GM12865 (cell line): ENCODE results near the gene TBC1D32.
"Not testable (repeated sequence)": the region's sequence is repeated elsewhere in the genome, so short reads cannot be mapped to it uniquely, and the experiment has no call there.

Source experiments
- DNase-seq: peaks from one replicate; pipeline ENCODE4 v3.0.0; 2010; ENCODE audit warnings: low read depth
- H3K4me3 ChIP-seq: 2 replicates; pipeline ENCODE4 v1.5.1; 2011; ENCODE audit warnings: mild to moderate bottlenecking, low read depth, low read length, control low read depth
- TF ChIP-seq, protein P1 (sequence below): IDR thresholded peaks from 2 replicates; pipeline ENCODE4 v1.5.1; 2011; ENCODE audit warnings: low read length, control low read depth, low read depth, inconsistent platforms; ENCODE audit not compliant: insufficient read depth; ENCODE audit errors: missing control alignments

TBC1D32 gene

GRCh38 chr6:121334299-121335086 lies at the start of gene TBC1D32:
TSS of gene TBC1D32 (minus strand) at chr6:121334480. CDS start at chr6:121334430, 50 bp downstream.
- DNase-seq = peak; percentile 92
- peak within 1 kb of the TSS; percentile 98 for H3K4me3 ChIP-seq
- TF ChIP-seq, protein P1, sequence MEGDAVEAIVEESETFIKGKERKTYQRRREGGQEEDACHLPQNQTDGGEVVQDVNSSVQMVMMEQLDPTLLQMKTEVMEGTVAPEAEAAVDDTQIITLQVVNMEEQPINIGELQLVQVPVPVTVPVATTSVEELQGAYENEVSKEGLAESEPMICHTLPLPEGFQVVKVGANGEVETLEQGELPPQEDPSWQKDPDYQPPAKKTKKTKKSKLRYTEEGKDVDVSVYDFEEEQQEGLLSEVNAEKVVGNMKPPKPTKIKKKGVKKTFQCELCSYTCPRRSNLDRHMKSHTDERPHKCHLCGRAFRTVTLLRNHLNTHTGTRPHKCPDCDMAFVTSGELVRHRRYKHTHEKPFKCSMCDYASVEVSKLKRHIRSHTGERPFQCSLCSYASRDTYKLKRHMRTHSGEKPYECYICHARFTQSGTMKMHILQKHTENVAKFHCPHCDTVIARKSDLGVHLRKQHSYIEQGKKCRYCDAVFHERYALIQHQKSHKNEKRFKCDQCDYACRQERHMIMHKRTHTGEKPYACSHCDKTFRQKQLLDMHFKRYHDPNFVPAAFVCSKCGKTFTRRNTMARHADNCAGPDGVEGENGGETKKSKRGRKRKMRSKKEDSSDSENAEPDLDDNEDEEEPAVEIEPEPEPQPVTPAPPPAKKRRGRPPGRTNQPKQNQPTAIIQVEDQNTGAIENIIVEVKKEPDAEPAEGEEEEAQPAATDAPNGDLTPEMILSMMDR = no peak

GRCh38 chr6:121383478-121383877 lies 49.2 kb upstream of the TBC1D32 start:
- no peak overlapping the region for H3K4me3 ChIP-seq
- TF ChIP-seq, protein P1 = no peak
- DNase-seq = no peak

GRCh38 chr6:121382467-121383121 lies 48.3 kb upstream of the TBC1D32 start:
- DNase-seq = no peak
- TF ChIP-seq, protein P1 = no peak

GRCh38 chr6:121376411-121376810 lies 42.1 kb upstream of the TBC1D32 start:
- no peak overlapping the region for H3K4me3 ChIP-seq
- TF ChIP-seq, protein P1 = no peak
- no peak for DNase-seq

More at GRCh38 chr6:121382467-121383121, 48.3 kb upstream of the TBC1D32 start:
- no peak overlapping the region for H3K4me3 ChIP-seq

GRCh38 chr6:121374219-121374618 lies 39.9 kb upstream of the TBC1D32 start:
- not testable (repeated sequence) for H3K4me3 ChIP-seq, DNase-seq

DNA sequence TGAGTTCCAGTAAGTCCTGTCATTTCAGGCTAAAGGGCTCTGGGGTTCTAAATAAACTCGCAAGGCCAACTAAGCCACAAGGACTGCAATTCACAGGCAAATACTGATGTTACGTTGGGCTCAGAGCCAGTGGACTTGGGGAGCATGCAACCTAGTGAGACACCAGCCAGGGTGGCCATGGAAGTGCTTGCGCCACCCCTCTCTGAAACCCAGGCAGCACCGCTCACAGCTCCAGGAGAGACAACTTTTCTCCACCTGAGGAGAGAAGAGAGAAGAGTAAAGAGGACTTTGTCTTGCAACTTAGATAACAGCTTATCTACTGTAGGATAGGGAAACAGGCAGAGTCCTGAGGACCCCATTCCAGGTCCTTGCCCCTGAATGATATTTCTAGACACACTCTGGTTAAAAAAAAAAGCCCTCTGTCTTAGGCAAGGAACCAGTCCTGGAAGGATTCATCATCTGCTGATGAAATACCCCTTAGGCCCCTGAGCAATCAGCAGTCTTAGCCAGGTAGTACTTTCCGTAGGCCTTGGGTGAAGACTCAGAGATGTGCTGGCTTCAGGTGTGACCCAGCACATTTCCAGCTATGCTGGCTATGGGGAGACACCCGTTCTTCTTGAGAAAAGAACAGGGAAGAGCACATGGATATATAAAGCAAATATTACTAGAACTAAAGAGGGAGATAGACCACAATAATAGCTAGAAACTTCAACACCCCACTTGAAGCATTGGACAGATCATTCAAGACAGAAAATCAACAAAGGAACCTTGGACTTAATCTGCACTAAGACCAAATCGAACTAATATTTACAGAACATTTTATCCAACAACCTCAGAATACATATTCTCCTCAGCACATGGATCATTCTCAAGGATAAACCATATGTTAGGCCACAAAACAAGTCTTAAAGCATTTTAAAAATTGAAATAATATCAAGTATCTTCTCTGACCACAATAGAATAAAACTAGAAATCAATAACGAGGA lies 31.5 kb upstream of the TBC1D32 start:
- TF ChIP-seq, protein P1 = no peak
- DNase-seq = no peak
- no peak overlapping the region for H3K4me3 ChIP-seq
